HUDEP-2 (cell line): ENCODE data around the gene SNPH.
A peak's percentile ranks its signal among the peaks of the same experiment; 100 is the strongest.

Experiments
- DNase-seq, 76 experiments: peaks; one replicate each; lab custom pipeline; 2025; ENCODE audit not compliant: unreplicated experiment in 76 of 76; lab: John Stamatoyannopoulos, UW

The SNPH gene

DNA sequence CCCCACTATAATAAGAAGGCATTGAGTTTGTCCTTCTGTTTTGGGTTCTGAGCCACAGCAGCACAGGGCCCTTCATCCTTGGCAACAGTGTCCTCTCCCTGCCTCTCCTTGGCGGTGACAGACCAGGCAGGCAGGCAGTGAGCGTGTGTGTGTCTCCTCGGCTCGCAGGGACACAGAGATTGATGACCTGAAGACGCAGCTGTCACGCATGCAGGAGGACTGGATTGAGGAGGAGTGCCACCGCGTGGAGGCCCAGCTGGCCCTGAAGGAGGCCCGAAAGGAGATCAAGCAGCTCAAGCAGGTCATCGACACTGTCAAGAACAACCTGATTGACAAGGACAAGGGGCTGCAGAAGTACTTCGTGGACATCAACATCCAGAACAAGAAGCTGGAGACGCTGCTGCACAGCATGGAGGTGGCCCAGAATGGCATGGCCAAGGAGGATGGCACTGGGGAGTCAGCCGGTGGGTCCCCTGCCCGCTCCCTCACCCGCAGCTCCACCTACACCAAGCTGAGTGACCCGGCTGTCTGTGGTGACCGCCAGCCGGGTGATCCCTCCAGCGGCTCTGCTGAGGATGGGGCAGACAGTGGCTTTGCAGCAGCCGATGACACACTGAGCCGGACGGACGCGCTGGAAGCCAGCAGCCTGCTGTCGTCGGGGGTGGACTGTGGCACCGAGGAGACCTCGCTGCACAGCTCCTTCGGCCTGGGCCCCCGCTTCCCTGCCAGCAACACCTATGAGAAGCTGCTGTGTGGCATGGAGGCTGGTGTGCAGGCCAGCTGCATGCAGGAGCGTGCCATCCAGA lies 38.8 kb downstream of the SNPH start:
- DNase-seq: no peak

DNA sequence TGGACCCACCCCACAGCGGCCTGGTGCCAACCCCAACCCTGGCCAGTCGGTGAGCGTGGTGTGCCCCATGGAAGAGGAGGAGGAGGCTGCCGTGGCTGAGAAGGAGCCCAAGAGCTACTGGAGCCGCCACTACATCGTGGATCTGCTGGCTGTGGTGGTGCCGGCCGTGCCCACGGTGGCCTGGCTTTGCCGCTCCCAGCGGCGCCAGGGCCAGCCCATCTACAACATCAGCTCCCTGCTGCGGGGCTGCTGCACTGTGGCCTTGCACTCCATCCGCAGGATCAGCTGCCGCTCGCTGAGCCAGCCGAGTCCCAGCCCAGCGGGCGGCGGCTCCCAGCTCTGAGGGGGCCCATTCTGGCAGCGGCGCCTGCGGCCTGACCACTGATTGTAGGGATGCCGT lies 39.6 kb downstream of the SNPH start:
- DNase-seq: no peak

DNA sequence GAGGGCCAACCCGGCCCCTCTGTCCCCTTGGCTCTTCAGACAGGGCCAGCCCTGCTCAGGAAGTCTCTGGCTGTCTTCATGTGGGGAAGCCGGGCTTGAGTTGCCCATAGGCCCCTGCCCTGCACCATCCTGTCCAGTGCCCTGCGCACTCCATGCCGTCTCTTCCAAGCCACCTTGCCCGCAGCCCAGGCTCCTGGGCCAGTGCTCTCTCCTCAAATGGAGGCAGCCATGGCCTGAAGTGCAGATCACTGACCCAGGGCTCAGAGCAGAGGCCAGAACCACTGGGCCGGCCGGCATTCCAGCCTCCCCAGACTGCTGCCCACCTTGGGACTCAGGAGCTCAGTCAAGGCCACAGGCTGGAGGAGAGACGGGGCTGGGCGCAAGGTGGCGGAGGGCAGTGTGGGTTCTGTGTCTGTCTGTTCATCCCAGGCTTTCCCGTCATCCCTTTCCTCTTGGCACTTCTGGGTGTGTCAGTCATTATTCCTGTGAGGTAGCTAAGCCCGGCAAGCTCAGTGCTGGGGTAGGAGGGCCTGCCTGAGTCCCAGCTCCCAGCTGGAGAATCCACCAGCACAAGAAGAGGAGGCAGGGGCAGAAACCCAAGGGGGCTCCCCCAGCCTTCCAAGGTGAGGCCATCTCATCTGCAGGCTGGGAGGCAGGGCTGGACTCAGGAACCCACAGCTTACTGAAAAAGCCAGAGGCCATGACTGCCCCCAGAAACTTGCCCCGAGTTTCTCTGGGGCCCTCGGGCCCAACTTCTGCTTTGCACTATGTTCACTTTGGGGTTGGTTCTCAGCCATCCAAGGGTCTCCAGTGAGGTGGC lies 40.4 kb downstream of the SNPH start:
- no peak for DNase-seq

DNA sequence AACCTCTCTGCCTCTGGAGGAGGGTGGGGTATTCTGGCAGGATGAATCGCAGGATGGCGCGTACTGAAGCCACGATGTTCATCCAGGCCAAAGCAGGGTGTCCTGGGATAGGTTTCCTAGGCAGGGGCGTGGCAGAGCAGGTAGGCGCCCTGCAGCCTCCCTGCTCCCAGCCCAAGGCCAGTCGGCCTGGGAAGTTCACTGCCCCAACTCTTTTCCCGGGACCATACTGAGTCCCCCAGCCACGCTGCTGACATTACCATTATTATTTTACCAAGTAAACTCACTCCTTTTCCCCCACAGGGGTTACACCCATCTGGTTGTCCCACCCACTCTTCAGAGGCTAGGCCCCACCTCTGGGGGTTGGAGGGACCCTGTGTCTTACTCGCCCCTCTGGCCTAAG lies 41.1 kb downstream of the SNPH start:
- DNase-seq: no peak

DNA sequence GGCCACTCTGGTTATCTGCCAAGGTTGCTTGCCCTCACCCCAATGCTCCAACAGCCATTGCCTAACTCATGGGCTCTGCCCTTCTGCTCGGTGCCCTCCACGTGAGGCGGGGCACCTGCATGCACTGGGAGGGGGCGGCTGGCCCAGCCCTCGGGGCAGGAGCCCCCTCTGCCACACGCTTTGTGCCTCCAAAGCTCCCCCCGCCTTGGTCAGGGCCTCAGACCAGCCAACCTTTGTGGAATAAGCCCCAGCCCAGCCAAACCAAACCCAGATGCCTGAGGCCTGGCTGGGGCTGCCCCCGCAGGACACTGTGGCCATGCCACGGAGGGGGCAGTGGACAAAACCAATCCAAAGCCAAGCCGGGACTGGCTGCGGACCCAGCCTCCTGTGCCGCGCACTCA lies 41.5 kb downstream of the SNPH start:
- no peak for DNase-seq

DNA sequence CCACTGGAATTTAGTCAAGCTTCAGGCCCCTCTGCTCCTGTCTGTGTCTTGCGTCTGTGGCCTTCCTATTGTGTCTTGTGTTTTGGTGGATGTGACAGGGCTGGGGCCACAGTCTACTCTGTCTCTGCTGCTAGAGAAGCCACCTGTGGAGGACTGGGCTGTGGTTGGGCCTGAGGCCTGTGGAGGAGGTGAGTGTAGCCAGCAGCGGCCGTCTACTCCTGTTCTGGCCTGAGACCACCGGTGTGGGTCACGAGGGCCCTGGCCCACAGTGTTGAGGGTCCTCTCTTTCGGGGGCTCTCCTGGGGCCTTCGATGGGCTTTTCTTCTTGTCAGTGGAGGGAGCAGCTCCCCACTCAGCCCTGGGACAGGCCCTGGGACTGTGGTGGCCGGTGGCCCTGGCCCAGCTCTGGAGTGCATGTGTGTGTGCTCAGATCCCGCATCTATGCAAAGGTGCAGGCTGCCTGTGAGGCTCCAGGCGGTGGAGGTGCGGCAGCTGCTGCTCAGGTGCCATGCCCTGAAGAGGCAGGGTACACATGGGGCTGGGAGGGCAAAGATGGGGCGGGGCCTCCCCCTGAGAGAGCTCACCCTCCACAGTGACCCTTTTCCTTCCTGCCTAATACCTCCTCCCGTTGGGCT lies 42.1 kb downstream of the SNPH start:
- no peak for DNase-seq

DNA sequence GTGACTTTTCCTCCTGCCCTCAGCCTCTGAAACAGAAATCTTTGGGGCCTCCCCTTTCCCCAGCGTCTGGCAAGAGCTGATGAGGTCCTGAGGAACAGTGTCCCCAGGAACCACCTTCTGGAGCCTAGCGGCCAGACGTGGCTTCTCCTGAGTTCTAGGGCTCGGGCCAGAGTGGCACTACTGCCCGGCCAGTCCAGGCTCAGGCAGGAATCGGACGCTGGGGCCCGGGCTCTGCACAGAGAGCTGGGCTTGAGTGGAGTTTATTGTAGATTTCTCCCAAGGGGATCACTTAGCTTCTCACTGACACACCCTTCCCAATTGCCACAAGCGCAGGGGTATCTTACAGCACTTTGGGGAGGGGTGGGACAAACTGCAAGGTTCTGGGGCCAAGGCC lies 42.6 kb downstream of the SNPH start:
- no peak for DNase-seq

DNA sequence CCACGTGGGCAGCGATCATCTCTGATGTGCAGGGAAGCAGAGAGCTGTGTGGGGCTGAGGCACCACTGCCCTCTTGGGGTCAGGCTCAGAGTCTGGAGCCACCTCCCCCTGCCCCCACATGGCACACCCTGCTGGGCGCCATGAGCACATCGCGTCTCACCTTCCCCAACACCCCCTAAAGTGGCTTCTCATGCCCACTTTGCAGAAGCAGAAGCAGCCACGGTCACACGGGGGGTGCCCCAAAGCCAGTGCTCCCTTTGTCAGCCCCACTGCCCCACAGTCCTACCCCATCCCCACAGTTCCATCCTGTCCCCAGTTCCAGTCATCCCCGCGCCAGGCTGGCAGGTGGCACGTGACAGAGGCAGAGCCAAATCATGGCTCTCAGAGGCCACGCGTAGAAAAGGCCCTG lies 43.3 kb downstream of the SNPH start:
- DNase-seq: no peak

DNA sequence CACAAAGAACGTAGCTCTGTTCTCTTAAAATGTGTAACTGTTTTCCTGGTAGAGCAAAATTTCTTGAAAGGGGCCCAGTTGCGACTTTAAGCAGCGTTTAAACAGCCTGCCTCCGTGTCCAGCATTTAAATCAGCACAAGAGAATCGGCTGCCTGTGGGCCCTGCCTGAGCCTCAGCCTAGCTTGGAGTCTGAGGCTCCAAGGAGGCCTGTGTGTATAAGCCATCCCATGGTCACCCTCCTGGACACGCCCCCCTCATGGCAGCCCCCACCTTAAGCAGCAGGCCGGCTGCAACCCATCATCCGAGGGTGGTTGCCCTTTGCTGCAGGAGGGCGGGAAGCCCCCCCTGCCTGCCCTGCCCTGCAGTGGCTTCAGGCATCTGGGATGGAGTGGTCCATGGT lies 44.0 kb downstream of the SNPH start:
- no peak for DNase-seq

DNA sequence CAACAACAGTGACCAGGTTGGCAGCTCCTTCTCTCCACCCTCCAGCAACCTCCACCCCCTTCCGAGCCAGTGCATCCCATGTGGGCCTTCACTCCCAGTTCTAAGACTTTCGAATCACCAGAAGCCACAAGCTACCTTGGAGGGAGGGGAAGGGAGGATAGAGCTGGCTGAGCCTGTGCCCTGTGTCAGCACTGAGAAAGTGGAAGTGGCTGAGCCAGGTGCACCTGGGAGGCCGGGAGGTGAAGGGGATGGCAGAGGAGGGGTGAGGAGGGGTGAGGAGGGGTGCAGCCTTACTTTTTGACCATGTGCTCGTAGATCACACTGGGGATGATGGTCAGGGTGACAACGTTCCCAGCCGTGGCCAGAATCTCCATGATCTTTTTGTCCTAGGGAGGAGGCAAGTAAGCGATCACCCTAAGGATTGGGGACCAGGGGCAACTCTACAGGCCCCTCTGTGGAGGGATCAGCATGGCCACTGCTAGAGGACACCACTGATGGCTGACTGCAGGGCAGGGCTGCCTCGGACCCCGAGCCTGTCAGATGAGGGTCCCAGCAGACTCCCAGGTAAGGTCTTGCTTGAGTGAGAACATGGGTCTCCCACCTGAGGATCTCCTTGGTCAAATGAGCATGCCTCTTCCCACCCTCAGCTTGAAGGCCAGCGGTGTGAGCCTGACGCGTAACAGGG lies 44.6 kb downstream of the SNPH start:
- DNase-seq: no peak

DNA sequence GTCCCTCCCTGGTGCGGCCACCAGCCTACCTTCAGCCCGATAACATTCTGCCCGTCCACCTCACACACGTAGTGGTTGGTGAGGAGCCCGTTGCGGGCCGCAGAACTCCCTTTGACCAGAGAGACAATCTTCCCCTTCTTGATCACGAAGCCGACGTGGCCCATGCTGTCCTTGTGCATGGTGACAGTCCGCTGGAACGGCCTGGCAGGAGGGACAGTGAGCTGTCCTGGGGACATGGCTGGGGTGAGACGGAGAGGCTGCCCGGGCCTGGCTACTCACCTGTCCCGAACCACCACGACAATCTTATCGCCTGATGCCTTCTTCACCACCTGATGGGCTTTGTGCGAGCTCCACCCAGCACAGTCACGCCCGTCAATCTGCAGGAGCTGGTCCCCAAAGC lies 46.2 kb downstream of the SNPH start:
- no peak for DNase-seq

DNA sequence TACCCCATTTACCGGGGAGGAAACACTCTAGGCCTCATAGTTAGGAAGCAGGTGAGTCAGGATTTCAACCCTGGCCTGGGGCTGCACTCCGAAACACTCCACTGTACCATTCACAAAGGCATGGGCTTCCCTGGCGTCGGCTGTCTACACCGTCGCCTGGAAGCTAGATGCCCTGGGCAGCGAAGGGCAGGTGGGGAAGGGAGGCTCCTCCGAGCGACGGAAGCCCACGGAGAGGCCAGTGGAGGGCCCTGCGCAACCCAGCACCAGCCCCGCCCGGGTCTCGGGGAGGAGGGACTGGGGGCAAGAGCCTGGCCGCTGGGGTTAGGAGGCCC lies 46.8 kb downstream of the SNPH start:
- DNase-seq: no peak

DNA sequence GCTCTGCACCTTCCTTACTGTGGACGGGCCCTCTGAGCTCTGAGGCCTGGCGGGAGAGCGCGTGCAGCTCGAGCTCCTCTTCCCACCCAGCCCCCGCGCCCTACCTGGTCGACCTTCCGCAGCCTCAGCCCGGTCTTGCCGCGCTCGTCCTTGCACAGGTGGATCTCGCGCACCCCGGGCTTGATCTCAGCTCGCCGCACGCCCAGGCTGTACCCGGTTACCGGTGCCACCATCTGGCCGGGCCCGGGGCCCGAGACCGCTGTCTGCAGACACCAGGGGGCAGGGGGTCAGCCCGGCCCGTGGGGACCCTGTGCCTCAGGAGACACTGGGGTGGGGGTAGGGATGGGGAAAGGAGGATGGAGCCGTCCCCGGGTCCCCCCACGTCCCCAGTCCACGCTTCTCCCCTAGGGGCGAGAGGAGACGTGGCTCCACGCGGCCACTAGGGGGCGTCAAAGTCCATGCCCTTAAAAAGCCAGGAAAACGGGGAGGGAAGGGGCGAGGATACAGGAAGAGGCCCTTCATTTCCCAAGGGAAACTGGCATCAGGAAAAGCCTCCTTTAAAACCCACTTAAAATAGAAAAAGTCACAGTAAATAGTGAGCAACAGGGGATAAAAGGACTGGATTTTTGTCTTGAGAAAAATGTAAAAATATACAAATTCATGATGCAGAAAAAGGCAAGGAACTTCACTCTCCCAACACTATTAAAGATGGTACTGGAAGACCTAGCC lies 47.3 kb downstream of the SNPH start:
- DNase-seq: peak in 33 of 76 experiments; percentile 6 to 49 (median 21)

DNA sequence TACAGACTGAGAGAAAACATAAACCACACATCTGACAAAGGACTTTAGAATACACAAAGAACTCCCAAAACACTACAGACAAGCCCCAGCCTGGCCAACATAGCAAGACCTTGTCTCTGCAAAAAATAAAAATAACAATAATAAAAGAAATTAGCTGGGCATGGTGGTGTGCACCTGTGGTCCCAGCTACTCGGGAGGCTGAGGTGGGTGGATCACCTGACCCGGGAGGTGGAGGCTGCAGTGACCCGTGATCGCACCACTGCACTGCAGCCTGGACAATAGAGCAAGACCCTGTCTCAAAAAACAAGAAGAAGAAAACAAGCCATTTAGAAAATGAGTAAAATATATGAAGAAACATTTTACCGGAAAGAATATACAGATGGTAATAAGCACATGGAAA lies 49.7 kb downstream of the SNPH start:
- DNase-seq: no peak

DNA sequence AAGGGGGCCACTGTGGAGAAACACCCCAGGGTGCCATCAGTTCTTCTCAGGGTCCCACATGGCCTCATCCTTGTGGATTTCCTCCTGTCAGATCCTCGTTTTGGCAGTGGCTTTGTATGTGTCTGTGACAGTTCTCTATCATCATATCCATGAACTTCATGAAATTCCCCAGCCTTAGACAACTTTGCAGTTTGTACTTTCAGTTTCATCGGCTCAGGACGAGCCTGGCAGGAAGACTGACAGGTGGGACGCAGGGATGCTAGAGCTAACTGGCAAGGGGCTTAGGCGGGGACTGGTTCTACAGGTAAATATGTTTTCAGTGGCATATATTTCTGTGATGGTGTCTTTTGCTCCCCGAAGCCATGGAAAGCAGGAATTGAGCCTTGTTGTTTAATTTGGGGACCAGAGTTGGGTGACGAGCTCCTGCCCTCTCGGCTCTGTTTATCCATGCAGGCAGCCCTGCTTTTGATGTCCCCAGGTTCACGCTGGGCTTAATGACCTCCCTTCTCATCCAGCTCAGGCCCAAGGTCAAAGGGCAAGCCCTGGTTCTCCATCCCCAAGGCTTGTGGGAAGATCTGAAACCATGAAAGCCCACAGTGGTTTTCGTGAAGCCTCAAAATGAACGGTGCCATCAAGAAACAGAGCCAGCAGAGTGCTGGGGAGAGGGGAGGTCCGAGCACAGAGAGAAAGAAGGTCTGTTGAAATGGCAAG lies 51.6 kb downstream of the SNPH start:
- DNase-seq: no peak

DNA sequence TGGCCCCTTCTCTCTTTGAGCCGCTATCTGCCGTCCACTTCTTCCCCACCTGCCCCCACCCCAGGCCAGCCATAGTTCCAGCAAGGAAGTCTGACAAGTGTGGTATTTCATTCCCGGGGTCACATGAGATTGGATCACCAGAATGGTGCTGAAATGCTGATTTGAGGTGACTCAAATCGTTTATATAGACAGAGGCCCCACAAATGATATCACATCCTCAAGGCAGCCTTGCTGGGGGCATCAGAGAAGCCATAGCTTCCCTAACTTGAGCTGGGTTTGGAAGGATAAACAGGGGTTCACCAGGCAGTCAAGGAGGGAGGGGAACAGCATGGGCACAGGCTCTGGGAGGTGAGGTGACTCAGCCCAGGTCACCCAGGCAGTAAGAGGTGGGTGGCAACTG lies 53.0 kb downstream of the SNPH start:
- no peak for DNase-seq

DNA sequence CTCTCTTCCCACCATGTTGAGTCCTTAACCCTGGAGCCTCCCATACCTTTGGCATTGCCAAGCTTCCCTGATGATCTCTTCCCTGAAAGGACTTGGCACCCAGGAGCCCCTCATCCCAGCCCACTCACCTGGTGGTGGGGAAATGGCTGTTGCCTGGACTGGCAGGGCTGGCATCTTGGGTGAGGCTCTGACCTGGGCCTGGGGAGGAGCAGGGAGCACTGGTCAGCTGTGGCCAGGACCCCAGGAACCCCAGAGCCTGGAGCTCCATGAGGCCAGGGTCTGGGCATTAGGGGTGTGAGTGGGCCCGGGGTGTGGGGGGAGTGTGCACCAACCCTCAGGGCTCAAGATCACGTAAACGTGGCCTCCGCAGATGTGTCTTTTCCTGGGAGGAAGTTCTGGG lies 53.4 kb downstream of the SNPH start:
- no peak for DNase-seq

DNA sequence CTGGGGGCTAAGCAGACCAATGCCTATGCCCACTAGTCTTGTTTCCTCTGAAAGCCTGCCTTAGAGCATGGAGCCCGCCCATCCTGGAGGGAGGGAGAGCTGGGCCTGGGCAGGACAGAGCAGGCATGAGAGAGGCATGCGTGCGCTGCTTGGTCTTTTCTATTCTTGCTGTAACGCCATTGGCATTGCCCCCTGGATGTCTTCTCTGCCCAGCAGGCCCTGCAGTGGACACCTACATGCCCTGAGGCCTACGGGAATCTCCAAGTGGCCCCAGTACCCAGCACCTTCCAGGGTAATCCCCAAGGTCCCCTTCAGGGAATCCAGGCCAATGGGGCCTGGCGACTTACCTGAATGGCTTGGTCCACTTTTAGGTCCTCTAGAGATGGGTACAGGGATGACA lies 53.9 kb downstream of the SNPH start:
- no peak for DNase-seq

DNA sequence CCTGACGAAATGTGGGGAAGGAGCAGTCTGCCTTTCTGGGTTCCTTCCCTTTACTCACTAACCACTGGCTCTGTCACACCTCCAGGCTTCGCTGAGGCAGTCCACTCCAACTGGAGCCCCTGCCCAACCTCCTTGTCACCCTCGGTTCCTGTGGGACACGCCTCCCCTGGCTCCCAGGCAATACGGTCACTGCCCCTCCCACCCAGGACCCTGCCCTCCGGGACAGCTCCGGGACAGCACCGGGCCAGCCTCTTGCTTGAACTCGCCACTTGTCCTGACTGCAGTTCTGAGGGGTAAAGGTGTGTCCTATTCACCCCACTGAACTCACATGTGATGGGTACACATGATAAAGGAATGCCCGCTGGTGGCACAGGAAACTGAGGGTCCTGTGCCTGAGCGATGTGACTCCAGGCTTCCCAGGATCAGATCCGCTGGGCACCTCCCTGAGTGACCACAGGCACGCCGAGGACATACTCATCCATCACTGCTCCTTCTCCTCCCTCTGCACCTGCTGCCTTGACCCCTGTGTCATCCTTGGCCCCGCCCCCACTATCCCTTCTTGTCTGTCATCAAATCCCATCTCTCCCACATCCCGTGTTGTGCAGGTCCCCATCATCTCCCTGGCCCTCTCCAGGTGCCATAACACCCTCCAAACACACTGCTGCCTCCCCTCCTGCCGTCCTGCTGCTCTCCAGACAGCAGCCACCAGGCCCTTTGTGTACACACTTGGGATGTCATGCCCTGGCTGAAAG lies 55.0 kb downstream of the SNPH start:
- no peak for DNase-seq

DNA sequence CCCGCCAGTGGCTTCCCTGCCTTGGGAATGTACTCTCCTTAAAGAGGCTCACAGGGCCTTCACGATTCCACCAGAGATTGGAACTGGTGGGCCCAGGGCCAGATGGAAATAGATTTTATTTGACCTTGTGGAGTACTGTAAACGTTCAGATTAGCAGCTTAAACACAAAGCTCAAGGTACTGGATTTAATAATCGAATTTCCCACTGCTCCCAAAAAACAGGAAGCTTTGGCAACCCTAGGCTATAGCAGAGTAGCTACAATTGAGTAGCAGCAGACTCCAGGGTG lies 55.5 kb downstream of the SNPH start:
- DNase-seq: no peak
